GM11168 (cell line): ENCODE measurements around the gene MCF2L.
"Not testable (repeated sequence)": the region's sequence is repeated elsewhere in the genome, so short reads cannot be mapped to it uniquely, and the experiment has no call there.

ENCODE experiments used
- in situ Hi-C: fragments of 300-500 bp; cut with MboI; formaldehyde crosslinking; loops from one replicate; pipeline ENCODE4 v1.12.0; 2022; ENCODE audit warnings: low sequenced_read_pairs; ENCODE audit not compliant: unreplicated experiment

The MCF2L gene

DNA sequence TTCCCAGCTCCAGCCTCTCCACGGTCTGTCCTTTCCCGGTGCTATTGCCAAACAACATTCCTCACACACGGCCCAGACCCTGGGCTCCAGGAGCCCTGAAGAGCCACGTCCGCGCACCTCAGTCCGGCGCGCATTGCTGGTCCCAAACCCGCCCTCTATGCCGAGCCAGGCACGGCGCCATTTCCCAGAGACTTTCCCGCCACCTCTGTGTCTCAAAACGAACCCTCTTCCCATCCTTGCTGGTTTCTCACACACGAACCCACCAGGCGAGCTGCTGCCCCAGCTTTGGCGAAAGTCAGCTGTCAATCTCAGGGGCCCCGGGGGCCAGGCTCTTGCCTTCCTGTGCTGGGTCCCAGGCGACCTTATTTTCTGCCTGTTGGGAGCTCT lies 108.5 kb downstream of the MCF2L start:
- in situ Hi-C loops = no loop called here

GRCh38 chr13:113077953-113078901 lies 109.2 kb downstream of the MCF2L start:
- in situ Hi-C loops = no loop called here

GRCh38 chr13:113078902-113079780 lies 110.1 kb downstream of the MCF2L start:
- in situ Hi-C loops = no loop called here

DNA sequence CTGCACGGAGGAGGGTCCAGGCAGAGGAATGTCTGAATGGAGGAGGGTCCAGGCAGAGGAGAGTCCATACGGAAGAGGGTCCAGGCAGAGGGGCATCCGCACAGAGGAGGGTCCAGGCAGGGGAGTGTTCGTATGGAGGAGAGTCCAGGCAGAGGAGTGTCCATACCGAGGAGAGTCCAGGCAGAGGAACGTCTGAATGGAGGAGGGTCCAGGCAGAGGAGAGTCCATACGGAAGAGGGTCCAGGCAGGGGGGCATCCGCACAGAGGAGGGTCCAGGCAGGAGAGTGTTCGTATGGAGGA lies 110.7 kb downstream of the MCF2L start:
- in situ Hi-C loops = not testable (repeated sequence)

DNA sequence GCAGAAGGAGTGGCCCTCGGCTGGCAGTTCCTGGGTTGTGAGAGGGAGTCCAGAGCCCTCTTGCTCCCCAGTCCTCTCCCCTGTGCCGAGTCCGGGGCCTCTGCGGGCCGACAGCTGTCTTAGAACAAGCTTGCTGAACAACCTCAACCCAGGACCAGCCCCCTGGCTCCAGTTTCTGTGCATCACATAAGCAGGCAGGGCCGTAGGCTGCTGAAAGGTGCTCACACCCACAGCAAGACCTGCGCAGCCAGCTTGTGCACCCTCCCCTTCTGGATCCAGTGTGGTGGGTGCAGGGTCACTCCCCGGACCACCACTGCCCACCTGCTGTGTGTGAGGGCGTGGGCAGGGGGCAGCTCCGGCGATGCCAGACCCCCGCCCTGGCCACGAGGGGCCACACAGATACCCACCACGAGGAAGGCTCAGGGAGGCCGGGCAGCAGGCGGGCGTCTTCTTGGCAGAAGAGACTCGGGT lies 111.4 kb downstream of the MCF2L start:
- in situ Hi-C loops = no loop called here

- in situ Hi-C loops = no loop called here
These were observed 112.0 kb downstream of the MCF2L start for GRCh38 chr13:113080901-113081521.

- in situ Hi-C loops = no loop called here
These were observed 113.4 kb downstream of the MCF2L start for GRCh38 chr13:113082198-113083021.

GRCh38 chr13:113083022-113083373 lies 114.0 kb downstream of the MCF2L start:
- in situ Hi-C loops = no loop called here

DNA sequence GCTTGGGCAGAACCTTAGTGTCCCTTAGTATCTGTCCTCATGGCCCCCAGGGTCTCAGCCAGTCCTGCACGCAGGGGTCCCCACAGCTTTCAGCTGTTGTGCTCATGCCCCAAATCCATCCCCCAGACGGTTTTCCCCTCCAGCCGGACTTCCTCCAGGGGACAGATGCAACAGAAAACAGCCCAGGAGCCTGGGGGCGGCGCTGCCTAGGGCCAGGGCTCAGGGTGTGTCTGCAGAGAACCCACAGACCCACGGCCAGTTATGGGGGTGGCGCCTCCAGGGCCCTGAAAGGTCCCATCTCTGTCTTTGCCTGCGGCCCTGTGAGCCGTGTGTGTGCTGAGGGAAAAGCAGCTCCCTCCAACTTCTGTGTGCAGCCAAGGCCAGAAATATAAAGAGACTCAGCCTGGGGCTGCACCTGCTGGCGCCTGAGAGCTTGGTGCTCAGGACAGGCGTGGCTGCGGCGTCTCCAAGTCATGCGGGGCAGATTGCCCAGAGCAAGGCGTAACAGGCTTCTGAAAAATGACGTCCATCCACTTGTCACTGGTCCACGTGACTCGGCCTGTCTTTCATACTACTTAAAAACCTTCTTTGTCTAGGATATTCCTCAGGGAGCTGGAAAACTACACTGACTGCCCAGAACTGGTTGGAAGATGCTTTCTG lies 114.5 kb downstream of the MCF2L start:
- in situ Hi-C loops = no loop called here

DNA sequence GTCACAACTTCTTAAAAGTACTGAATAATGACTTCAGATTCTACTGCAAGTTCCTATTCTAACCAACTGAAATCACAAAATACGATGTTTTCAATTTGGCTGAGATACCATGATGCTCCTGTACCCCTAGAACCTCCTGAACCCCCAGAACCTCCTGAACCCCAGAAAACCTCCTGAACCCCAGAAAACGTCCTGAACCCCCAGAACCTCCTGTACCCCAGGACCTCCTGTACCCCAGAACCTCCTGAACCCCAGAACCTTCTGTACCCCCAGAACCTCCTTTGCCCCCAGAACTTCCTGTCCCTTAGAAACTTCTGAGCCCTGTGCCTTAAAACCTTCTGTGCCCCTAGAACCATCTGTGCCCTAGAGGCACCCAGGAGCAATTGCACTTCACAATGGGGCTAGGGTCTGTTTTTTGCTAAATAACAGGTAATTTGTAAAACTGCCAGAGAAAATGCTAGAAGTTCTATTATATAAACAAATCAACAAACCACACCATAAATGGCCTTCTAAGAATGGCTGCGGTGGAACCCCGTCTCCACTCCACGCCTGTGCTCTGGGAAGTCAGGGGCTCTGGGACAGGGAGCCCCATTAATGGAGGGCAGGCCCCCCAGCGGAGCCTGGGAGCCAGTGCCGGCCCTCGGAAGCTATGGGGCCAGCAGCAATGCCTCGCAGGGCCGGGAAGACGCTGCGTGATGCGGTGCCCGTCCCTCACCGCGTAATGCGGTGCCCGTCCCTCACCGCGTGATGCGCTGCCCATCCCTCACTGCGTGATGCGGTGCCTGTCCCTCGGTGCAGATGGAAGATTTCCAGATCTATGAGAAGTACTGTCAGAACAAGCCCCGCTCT lies 115.3 kb downstream of the MCF2L start:
- in situ Hi-C loops = no loop called here

GRCh38 chr13:113084943-113085540 lies 116.0 kb downstream of the MCF2L start:
- in situ Hi-C loops = no loop called here

DNA sequence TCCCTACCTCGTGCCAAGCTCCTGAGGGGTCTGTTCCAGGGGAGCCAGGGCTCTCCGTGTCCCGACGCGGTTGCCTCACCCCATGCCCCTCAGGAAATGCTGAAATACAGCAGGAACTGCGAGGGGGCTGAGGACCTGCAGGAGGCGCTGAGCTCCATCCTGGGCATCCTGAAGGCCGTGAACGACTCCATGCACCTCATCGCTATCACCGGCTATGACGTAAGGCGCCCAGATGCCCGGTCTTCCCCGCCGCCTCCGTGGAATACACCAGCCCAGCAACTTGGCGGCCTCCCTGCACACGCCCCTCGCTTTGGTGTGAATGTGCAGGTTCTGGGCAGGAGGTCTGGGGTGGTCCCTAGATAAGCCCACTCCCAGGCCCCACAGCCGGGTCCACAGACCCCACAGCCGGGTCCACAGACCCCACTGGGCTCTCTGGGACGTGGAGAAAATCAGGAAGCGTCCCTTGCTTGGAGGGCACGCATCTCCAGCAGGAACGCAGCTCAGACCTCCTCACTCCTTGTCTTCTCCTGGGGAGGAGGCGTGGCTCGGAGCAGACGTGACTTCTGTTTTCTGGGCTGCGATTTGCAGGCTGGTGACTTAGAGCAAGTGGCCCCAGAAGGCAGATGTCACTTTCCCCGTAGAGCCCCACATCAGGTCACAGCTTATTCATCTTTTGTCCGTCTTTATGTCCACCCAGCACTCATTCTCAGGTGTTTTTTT lies 117.2 kb downstream of the MCF2L start:
- in situ Hi-C loops = no loop called here

- in situ Hi-C loops = no loop called here
These were observed 118.2 kb downstream of the MCF2L start for GRCh38 chr13:113086991-113087922.

- in situ Hi-C loops = no loop called here
These were observed 119.1 kb downstream of the MCF2L start for GRCh38 chr13:113087923-113088690.

DNA sequence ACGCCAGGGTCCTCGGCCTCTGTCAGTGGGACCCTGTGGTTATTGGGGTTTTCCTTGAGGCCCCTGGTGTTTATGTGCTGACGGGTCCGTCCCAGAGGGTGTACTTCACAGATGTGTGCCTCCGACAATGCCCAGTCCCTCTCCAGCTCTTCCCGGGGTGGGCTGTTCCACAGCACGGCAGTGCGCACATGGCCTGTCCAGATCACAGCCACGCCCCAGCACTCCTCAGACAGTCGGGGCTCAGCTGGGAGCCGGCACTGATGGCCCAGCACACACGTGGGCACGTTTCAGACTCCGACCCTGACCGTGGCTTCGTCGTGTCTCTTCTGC lies 119.6 kb downstream of the MCF2L start:
- in situ Hi-C loops = no loop called here
